Measurements from ENCODE around the gene C19orf53.

C19orf53 gene

GRCh38 chr19:13826652-13827235 is 52.5 kb downstream of the C19orf53 start:
- no peak for DNase-seq (ENCODE audit: low spot score)

- no peak for DNase-seq (ENCODE audit: low spot score)
Measured at GRCh38 chr19:13827656-13828055, 53.4 kb downstream of the C19orf53 start.
